Hematopoietic multipotent progenitor cell treated with erythropoietin and hydrocortisone succinate and interleukin-3 and kit ligand, for 8 days (in vitro differentiated cells): ENCODE data around the gene EPHB1.
"Not testable (repeated sequence)": the region's sequence is repeated elsewhere in the genome, so short reads cannot be mapped to it uniquely, and the experiment has no call there.

Experiments
- DNase-seq: peaks from one replicate; pipeline ENCODE4 v3.0.0-alpha.2; 2015

Gene EPHB1

DNA sequence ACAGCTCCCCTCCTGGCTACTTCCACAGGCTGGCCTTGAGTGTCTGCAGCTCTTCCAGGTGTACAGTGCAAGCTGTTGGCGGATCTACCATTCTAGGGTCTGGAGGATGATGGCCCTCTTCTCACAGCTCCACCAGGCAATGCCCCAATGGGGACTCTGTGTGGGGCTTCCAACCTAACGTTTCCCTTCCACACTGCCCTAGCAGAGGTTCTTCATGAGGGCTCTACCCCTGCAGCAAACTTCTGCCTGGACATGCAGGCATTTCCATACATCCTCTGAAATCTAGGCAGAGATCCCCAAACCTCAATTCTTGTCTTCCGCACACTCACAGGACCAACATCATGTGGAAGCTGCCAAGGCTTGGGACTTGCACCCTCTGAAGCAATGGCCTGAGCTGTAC is 438.4 kb downstream of the EPHB1 start:
- not testable (repeated sequence) for DNase-seq

- no peak for DNase-seq
Measured at GRCh38 chr3:135235541-135235940, 440.5 kb downstream of the EPHB1 start.

GRCh38 chr3:135237371-135238143 is 442.5 kb downstream of the EPHB1 start:
- no peak for DNase-seq

DNA sequence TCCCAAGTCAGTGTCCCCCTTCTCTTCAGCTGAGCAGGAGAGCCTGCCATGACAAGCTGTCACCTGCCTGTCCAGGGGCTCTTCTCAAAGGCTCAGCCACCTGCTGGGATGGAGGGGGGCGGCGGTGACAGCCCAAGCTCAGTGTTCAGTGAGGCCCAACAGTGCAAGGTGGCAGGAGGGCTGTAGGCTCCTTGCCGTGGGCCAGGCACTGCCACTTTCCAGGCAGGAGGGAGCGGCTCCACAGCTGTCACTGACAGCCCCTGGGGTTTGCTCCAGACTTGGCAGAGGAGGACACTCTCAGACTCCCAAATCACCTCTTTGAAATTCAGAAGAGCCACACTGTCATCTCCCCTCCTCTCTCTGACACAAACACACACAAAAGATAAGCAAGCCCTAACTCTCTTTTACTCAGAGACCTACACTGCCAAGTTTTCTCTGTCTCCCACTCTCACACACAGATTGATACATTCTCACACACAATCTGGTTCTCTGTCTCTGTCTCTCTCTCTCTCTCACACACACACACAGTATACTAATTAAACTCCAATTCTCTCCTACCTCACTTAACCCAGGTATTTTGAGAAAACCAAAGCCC is 443.3 kb downstream of the EPHB1 start:
- no peak for DNase-seq

- no peak for DNase-seq
Measured at GRCh38 chr3:135238871-135239614, 444.0 kb downstream of the EPHB1 start.

GRCh38 chr3:135239615-135239884 is 444.5 kb downstream of the EPHB1 start:
- no peak for DNase-seq

- DNase-seq, result no peak
Measured at GRCh38 chr3:135240426-135240825, 445.4 kb downstream of the EPHB1 start.

DNA sequence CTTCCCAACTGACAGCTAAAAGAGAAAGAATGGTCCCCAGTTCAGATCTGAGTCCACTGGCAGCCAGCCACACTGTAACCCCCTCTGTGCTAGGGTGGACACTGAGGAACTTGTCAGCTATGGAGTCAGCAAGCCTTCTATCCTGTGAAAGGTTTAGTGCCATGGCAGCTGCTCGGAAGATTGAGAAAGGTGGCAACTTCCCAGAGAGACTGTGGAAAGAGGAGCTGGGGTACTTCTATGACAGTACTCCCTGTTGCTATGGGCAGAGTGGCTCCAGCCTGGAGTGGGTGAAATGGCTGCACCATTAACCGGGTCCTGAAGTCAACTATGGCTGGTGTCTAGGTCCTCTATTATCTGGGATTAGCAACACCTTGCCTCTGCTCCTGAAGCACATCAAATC is 447.2 kb downstream of the EPHB1 start:
- no peak for DNase-seq

- DNase-seq, result no peak
Measured at GRCh38 chr3:135243616-135244015, 448.6 kb downstream of the EPHB1 start.

DNA sequence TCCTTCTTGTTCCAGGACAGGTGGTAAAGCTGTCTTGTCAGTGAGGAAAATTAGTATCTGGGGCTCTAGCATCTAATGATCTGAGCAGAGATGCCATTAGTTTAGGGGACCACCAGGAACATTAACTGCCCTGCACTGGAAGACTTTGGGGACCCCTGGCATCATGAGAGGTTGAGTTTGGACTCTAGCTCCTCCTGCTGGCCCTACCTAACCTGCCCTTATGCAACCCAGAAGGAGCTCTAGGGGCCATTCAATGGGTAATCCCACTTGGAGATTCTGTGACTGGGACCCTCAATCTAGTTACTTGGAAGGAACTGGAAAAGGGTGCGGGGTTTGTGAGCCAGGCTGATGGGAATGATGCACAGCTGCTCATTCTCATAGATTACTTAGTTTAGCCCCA is 451.0 kb downstream of the EPHB1 start:
- DNase-seq, result no peak

- DNase-seq, result no peak
Measured at GRCh38 chr3:135248213-135248612, 453.2 kb downstream of the EPHB1 start.

GRCh38 chr3:135249186-135249585 is 454.1 kb downstream of the EPHB1 start:
- no peak for DNase-seq

DNA sequence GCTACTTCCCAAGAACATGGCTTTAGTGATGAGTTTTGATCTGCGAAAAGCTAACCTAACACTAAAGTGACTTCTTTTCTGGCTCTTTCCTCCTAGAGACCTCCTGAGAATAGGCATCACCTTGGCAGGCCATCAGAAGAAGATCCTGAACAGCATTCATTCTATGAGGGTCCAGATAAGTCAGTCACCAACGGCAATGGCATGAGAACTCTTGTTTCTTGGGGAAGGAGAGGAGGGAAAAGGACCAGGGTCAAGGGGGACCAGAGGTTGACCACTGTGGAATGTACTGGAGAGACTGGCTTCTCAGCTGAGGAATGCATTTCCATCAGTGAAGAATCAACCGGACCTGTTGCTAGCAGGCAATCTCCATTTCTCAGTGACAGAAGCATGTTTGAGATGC is 463.9 kb downstream of the EPHB1 start:
- DNase-seq, result no peak

DNA sequence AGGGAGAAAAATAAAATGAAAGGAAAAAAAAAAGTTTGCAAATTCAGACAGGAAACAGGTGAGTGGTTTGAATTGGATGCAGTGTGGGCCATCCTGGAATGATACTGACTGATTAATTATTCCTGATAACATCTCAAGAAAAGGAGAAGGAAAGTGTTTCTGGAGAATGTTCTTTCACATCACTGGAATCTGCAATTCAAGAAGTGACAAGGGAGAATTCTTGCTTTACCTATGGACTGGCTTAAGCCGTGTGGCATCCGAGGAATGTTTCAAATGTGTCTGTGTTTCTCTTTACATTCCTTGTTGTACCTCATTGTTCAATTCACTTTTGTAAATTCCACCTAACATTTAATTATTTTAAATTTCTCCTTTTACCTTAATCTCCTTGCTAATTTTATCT is 465.0 kb downstream of the EPHB1 start:
- no peak for DNase-seq

DNA sequence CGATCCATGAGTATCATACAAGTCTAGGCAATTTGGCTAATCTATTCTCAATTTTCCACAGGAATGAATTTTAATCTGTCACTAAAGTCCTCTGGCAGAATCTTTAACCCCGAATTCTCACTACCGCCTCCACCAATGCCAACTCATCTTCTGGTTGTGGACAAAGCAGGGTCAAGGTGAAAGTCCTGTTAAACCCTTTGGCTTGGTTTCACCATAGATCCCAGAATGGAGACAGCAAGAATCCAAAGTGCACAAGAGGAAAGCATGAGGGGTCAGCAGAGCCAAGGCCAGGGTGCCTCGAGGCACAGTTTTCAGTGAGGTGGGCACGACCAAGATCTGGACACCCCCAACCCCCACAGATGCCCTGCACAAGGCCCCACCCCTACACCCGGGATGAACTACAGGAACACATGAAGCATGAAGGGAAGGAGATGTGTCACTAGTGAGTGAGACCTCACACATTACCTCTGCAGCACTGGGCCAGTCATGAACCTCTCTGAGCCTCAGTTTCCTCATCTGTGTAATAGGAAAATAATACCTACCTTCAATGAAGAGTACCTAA is 466.2 kb downstream of the EPHB1 start:
- DNase-seq, result no peak

- DNase-seq, result no peak
Measured at GRCh38 chr3:135261916-135262315, 466.9 kb downstream of the EPHB1 start.

GRCh38 chr3:135262441-135262840 is 467.4 kb downstream of the EPHB1 start:
- DNase-seq, result no peak

GRCh38 chr3:135263331-135263730 is 468.3 kb downstream of the EPHB1 start:
- DNase-seq, result no peak

GRCh38 chr3:135267487-135267886 is 472.4 kb downstream of the EPHB1 start:
- DNase-seq, result no peak

DNA sequence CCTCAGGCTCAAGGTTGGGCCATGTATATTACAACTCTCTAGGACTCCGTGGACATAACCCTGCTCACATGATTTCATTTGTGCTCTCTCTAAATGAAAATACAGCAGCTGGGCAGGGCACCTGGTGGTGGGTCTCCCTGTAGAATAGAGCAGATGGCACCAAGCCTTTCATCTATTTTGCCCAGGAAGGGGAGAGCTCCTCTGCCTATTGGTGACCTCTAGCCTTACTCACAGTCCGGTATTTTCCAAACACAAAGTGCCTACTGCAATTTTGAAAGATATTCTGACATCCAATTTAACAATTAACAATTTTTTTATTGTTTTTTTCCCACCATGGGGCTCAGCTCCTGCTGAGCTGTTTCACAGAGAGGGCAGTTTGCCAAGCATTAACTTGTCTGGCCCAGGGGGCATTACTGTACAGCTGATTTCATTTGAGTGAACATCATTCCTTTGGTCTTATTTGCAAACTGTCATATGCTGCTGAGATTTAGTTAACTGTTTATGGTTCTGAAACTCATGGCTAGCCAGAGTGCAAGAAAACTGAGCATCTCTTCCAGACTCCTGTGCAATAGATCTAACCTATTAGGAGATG is 474.0 kb downstream of the EPHB1 start:
- DNase-seq, result no peak

DNA sequence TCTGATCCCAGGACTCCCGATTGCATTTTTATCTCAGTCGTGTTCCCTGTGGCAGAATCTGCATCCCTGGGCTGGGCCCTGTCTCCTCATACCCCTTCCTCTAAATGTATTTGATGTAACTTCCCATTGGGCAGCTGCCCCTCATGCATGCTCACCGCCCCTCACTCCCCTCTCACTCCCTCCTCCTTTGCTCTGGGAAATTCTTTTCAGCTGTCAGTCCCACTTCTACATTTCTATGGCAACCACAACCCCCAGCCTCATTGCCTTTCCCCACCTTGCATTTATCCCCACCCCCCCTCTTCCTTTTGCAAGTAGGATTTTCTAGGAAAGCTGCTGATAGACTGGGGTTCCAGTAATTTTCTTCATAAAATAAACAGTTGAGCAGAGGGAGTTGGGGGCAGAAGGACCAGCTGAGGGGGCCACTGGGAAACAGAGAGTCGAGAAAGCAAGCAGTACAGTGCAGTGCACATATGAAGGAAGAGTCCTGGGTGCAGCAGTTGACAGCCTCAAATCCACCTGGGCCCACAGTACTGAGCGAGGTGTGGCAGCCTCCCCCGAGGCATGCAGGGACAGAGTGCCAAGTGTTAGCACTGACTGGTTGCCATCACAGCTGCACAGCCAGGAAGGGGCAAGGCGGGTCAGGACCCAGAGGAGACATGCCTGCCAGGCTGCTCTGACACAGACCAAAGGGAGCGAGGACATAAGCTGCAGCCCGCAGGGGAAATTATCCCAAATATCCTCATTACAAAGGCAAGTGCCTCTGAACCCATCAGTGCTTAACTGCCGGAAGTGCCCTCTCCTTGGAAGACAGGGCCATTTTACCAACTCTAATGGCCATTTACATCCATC is 476.3 kb downstream of the EPHB1 start:
- DNase-seq, result no peak

DNA sequence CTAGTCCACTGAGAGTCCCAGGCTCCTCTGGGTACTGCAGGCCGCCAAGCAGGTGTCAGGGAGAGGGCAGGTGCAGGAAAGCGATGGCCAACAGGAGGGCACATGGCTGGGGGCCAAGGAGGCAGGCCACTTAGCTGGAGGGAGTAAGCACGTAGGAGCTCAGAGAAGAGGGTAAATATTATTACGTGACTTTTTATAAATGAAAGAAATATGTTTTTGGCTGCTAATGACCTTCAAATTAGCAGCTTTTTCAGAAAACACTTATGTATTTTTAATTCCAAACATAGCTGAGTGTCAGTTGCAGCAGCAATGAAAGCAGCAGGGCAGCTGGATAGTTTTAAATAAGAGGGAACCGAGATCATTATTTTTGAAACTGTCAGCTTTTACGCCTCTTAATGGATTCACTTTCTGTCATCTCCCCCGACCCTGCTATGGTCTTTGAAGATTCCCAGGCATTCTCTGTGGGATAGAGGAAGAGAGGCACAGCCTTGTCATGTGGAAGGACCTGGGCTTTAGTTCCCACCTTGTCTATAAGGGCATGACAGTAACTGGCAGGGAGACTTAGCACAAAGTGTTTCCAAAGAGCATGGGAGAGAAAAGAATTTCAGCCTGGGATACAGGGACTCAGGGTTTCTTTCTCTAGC is 477.1 kb downstream of the EPHB1 start:
- DNase-seq, result no peak
